UCSD-AML1 (cell line): ENCODE data around the gene ANKRD44.

Source experiments
- DNase-seq: peaks from one replicate; lab custom pipeline; 2025; ENCODE audit not compliant: unreplicated experiment; lab: John Stamatoyannopoulos, UW

ANKRD44 gene

DNA sequence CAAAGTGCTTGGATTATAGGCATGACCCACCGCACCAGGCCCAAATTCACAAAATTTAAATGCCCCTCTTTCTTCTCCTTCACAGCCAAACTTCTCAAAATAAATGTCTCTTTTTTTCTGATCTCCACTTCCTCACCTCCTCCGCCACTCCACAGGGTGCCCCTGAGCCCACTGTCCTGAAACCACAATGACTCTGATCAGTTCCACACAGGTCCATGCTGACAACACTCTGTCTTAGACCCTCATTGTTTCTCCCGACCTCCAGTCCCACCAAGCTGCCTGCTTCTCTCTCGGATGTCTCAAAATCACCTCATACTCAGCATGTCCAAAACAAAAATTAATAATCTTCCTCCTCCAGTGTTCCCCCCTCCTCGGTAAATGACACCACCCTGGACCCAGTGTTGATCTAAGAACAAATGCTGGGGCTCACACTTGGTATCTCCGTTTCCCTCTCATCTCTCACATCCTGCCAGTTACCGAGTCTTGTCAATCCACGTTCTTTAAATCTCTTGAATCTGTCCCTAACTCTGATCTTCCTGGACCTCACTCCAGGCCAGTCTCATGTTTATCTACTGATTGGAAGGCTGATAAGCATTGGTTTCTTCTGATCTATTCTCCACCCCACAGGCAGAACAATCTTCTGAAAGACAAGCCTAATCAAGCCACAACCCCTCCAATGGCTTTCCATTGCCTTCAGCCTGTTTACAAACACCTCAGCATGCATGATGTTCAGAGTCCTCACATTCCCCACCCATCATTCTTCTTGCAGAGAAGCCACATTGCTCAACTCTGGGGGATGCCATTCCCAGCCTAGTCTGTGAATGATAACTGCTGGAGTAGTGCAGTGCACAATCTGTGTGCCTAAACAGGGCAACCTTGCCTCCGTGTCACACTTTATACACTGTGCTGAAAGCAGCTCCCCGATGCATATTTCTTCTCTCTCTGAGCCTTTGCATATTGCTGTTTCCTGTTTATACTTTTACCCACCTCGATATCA is 12.4 kb upstream of the ANKRD44 start:
- no peak for DNase-seq

DNA sequence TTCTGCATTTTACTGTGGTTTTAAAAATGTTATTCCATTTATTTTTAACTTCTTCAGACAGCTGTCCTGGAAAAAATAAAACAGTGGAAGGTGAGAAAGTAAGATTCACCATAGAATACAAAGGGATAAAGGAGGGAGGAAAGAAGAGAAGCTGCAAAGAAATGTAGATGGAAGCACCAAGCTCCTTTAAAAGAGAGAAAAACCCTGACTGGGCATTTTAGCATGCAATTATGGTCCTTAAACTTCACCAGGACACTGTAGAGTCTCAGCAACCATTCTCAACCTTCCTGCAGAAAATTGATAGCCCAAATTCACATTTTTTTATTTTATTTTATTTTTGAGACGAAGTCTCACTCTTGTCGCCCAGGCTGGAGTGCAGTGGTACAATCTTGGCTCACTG is 11.6 kb upstream of the ANKRD44 start:
- DNase-seq = no peak

DNA sequence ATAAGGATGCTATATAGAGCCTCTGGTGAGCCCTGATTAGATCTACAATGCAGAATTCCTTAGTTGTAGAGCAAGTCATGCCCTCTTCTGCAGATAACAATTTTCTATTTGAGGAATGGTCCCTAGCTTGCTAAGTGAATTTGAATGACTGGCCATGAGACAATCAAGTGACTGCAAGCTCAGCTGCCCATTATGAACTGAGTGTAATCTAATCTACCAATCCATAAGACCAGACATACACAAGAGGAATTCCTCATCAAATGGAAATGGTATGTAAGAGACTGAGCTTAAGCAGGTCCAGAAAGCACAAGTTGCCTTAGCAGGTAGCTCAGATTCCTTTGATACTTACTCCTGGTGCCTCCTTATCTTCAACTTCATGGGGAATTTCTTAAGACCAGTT is 4.8 kb upstream of the ANKRD44 start:
- DNase-seq = no peak

DNA sequence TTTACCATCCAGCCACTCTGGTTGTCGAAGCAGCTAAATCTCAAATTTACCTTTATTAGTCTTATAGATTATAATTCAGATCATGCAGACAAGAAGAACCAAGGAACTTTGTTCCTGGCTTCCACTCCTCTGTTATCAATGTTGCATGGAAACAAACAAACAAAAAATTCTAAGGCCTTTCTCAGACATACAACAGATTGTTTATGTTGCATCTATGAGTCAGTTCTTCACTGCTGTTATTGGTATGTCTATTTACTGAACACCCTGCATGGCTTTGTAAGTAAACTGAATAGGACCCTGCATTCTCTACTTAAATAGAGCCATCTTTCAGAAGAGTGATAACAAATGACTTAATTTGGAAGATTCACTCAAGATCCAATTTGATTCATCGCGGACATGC is 1.6 kb upstream of the ANKRD44 start:
- no peak for DNase-seq

DNA sequence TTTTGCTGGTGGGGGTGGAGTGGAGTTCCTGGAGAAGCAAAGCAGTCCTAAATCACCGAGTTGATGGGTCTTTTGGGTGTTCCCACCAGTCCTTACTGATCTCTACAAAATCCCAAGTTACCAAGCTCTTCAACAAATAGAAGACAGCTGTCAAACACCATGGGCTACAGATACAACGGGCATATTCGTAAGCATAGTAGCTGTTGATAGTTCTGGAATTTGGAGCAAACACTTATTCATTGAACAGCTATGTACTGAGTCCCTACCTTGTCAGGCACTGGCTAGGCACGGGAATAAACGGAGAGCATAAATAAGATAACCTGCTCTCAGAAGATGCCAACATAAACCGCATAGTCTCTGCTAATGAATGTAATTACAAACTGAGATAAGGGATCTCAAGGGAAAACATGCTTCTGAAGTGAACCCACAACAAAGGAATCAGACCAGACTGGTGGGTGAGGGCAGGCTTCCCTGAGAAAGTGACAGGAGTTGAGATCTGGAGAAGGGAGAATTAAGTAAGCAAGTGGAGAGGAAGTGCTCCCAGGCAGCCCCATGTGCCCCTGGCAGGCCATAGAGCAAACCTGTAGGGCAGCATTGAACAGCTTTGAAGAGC is 947 bp upstream of the ANKRD44 start:
- no peak for DNase-seq

DNA sequence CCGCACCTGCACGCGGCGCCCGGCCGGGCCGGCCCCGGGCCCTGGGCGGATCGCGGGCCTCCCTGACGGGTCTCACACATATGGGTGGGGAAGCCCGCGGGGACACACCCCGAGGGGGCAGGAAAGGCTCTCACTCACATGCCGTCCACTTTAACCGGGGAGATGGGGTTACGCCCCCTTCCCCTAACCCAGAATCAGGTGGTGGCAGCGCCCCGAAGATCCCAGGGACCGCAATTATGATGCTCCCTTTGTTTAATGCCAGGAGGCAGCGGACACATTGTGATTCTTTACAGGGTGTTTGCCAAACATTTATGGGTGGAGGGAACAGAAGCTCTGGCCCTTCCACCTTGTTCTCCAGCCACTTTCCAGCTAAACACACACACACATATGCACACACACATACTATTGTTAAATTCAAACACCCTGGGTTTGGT is 424 bp upstream of the ANKRD44 start:
- DNase-seq = no peak

DNA sequence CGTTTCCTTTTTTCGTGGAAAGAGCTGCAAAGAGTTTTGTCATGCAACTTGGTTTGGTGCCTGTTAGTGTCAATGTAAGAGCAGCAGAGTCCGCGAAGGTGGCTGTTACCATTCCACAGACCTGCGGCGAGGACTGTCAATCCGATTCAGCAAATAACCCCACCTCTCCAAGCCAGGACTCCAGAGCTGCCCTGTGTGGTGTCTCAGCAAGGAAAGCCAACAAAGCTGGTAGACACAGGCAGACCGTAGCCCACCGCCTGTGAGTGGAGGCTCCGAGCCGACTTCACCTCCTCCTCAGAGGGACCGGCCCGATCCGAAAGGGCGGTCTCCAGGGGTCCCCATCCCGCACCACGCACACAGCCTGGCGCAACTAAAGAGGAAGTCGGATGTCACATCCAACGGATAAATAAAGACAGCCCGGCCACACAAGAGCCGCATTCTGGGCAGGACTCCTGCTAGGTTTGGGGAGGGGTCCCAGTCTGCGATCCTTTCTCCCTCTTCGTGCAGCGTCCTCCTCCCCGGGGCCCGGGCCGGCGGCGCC is 819 bp downstream of the ANKRD44 start:
- peak; percentile 35 for DNase-seq

DNA sequence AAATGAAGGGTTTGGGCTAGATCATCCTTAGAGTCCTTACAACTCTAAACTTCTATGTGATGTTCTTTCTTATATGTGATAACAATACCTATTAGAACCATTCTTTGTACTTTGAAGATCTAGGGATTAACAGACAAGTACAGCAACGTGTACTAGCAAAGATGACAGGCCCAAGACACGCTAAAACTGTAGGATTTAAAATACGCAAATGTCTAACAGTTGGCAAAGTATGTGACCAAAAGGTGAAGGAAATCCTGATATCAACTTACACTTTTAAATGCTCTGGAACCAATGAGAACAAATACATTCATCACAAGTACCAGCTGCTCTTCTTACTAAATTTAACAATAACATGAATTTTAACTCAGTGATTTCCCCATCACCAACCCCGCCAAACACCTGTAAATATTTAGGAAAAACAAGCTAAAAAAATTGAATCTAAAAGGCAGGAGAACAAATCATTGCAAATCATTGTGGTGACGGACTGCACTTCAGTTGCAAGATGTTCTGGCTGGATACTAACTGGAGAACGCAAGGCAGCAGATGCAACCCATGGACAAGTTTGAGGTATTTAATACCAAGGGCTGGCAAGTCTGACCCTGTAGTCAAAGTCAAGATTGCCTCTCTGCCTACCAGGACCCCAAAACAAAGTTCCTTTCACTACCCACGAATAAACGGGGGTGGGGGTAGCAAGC is 1.4 kb downstream of the ANKRD44 start:
- DNase-seq = no peak

DNA sequence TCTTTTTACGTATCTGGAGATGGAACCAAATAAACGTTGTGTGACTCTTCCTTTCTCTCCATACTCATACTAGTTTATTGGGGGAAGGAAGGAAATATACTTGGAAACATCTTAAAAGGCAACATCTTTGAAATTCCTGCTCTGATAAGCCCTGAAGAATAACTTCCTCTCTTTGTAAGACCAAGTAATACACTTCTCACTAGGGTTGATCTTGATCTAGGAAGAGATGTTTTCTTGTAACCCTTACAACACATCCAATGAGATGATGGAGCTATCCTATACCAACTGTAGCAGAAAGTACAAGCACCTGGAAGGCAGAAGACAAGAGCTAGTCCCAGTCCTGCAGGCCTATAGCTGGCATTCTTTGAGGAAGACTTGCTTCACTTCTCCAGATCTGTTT is 2.0 kb downstream of the ANKRD44 start:
- no peak for DNase-seq

DNA sequence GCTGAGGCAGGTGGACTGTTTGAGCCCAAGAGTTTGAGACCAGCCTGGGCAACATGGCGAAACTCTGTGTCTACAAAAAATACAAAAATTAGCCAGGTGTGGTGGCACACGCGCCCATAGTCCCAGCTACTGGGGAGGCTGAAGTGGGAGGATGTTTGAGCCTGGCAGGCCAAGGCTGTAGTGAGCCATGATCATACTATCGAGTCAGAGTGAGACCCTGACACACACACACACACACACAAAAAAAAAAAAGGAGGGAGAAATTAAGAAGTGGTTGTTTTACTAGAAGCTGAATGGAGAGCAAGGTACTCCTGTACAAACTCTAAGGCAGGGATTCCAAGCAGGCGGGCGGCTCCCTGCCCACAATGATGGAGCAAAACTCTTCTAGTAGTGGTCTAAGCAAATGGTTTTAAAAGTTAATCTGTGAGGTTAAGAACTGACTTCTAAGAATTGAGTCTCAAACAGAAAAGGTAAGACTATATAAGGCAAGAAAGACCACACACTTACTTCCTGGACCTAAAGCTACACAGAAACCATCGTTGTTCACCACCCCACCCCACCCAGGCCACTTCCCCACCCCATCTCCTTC is 2.6 kb downstream of the ANKRD44 start:
- DNase-seq = peak; percentile 24

DNA sequence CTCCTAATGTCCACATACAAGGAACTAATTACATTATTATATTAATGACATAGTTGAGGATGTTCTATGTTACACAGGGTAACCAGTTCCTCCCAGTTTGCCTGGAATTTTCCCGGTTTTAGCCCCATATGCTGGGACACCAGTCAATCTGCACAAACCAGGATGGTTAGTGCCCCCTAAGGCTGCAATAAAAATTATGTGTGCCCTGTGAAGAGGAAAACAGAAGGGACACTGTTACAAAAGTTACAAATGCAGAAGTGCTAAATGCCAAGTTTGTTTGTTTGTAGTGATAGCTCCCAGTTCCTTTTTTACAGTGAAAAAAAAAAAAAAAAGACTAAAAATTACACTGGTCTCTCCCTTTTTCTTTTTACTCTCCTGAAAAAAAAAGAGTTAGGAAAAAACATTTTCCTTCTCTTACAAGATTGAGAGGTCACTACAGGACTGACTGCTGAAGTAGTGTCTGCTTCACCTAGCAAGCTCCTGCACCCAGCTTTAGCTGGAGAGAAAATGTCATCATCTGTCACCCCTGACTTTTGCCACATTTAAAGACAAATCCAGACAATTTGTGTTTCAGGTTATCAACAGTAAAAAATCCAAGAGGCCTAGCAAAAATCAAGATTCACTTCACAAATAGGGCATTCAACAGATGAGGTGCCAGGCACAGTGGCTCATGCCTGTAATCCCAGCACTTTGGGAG is 3.2 kb downstream of the ANKRD44 start:
- DNase-seq = no peak

DNA sequence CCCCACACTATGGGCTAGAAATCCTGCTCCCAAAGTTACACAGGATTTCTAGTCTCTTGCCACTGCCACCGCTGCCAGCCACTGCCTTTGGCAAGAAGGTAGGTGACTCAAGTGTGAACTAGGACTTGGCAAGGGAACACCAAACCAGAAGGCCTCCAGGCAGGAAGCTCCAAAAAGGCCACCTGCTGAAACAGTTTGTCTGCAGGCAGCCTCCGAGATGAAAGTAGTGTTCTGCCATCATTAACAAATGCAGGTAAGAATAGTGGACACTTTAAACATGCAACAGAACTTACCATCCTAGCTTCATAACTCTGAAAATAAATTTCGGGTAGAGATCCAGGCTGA is 3.9 kb downstream of the ANKRD44 start:
- DNase-seq = no peak

DNA sequence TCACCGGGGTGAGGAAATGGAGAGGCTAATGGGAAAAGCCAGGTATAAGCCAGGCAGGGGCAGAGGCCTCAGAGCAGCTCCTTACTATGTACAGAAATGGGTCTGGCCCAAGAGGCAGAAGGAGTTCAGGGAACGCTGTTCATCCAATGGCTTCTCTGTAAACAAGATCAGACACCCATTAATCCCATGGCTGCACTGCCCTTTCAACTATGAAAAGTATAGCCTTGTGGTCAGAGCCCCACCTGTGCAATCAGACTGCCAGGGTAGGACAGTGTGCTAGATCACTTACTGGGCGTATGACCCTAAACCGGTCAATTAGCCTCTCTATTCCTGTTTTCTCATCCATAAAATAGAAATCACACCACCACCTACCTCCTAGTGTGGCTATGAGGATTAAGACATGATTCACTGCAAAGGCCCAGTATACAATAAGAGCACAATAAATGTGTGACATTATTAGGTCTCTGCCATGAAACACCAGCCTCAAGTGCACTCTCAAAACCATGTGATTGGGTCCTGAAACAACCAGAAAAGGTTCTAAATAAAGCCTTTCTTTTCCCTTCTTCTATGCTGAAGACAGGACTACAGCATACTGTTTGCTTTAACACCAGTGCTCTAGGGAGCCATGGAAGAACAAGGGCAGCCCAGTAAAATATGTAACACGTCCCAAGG is 4.4 kb downstream of the ANKRD44 start:
- no peak for DNase-seq

DNA sequence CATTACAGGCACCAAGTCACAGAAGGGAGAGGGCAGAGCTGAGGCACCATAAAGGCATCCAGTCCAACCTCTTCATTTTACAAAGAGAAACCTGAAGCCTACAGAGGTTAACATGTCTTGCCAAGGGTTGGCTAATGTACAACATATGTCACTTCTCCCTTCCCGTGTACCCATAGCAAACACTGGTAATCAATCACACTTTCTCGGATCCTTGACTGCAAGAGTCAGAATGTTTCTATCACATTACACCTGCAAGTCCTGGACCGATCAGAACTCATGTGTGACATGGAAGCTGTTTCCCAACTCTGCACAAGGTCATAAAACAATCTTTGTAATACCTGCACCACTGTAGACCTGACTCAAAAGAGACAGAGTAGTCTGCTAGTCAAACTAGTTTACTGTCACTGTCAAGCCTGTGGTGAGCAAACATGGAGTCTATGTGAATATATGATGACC is 6.0 kb downstream of the ANKRD44 start:
- DNase-seq = no peak

DNA sequence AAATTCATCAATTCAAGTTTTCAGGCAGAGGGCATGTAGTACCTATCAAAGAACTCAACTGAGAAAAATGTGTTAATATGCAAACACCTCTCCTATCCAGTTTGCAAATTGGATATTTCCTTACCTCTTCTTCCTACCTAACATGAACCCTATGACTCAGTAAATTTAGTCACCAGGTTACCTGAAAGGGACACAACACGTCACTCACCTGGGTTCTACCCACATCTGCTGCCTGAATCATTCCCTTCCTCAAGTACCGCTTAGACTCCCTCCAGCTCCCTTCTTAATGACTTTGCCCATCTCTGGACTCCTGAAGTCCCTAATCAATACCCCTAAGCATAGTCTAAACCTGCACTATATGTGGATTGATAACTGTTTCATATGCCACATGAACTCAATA is 10.4 kb downstream of the ANKRD44 start:
- no peak for DNase-seq

DNA sequence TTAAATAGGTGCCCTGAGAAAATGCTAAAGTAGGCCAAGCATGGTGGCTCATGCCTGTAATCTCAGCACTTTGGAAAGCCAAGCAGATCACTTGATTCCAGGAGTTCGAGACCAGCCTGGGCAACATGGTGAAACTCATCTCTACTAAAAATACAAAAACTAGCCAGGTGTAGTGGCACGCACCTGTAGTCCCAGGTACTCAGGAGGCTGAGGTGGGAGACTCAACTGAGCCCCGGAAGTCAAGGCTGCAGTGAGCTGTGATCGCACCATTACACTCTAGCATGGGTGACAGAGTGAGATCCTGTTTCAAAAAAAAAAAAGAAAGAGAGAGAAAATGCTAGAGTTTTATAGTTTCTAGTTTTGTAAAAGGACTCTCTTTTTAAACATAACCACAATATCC is 12.0 kb downstream of the ANKRD44 start:
- no peak for DNase-seq

DNA sequence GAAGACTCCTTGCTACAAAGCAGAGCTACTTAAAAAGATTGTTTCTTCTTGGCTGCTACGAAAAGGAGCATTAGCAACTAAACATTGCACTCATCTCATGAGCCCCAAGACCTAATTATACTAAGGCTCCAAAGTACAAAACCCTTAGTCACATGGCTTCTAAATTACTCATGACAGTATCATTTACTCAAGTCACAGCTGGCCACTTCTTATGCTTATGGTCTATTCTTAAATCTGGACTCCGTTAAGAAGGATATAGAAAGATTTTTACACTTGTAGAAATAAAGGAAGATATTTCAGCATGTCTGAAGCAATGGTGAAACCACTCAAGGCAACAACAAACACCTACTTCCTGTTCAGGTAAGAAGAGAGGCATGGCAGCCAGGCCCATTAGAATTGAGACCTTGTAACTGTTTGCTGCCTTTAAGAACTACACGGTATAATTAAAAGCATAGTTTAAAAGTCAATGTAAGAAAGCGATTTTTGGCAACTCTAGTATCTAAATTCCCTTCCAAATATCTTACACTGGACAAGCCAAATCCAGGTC is 12.7 kb downstream of the ANKRD44 start:
- no peak for DNase-seq

DNA sequence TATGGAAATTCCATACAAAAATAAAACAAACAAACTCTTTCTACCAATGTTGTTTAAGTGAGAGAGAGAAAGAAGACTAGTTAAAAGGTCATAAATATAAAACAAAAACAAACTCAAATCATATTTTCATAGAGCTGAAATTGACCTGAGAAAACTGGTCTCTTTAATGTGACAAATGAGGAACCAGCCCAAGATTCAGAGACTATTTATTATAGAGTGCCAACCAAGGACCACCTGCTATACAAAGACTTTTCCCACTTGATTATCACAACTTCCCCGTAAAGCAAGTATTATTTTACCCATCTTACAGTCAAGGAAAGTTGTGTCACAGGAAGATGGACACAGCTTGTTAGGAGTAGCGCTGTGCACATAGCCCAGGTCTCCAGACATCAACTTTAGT is 13.3 kb downstream of the ANKRD44 start:
- no peak for DNase-seq

DNA sequence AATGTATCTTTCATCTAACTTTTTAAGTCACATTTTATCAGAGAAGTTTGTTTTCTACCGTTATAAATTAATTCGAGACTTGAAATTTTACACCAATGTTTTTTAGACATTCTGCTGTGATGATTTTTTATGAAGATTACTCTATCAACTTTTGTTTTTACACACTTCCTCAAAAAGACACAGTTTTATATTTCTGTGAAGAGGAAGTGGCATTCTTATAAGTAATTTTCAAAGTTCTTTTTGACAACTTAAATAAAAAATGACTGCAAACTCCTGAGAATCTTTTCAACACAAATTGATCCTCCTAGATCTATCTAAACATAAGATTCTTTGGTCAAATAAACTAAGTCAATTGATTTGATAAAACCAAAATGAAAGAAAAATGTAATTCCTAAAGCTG is 13.7 kb downstream of the ANKRD44 start:
- no peak for DNase-seq

DNA sequence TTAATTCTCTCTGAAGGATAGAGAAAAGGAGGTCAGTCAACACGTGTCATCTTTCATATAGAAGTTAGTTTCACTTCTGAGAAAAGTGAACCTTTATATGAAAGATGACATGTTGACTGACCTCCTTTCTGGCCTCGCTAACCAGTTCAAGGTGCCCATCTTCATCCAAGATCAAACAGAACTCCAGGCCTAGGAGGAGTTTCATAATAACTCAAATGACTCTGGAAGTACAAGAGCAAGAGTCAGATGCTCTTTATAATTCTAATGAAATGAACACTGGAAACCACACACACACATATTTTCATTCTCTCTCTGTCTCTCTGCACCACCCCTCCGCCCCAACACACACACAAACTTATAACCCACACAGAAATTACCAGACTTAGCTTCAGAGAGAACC is 16.3 kb downstream of the ANKRD44 start:
- no peak for DNase-seq
